ES-I3 (cell line): ENCODE measurements around the gene PTOV1.

Source experiments
- H3K36me3 ChIP-seq: 2 replicates; pipeline ENCODE4 v1.6.1; 2013; ENCODE audit warnings: mild to moderate bottlenecking, low read length, control low read depth, moderate library complexity; ENCODE audit not compliant: insufficient read depth
- H3K4me1 ChIP-seq: 2 replicates; pipeline ENCODE4 v1.6.1; 2013; ENCODE audit warnings: mild to moderate bottlenecking, control low read depth, low read length; ENCODE audit not compliant: insufficient read depth
- H3K9ac ChIP-seq: 2 replicates; pipeline ENCODE4 v1.6.1; 2013; ENCODE audit warnings: low read depth, mild to moderate bottlenecking, low read length, moderate library complexity
- H3K9me3 ChIP-seq: 2 replicates; pipeline ENCODE4 v1.6.1; 2013; ENCODE audit warnings: mild to moderate bottlenecking, low read length, moderate library complexity; ENCODE audit not compliant: control insufficient read depth, insufficient read depth

The PTOV1 gene

DNA sequence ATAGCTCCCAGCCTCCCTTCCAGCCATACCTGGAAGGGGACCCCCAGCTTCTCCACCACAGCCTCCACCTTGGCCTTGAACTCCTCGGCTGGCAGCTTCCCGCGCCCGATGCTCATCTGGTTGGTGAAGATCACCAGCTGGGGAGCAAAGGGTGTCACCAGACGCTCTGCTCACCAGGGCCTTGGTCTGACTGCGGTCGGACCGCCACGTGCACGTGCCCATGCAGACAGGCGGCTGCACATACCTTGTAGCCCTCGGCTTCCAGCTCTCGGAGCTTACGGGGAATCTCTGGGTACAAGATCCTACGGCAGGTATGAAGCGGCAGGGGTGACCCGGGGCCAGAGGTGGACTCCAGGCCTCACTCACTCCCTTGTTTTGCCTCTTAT is 13.0 kb downstream of the PTOV1 start:
- H3K9ac ChIP-seq = no peak overlapping the region
- no peaks in the 10 kb centered on the region for H3K9me3 ChIP-seq
- H3K36me3 ChIP-seq = peaks cover 13% of the 10 kb centered on the region
- no peaks in the 10 kb centered on the region; the same call in 1 of the 2 replicates for H3K4me1 ChIP-seq

DNA sequence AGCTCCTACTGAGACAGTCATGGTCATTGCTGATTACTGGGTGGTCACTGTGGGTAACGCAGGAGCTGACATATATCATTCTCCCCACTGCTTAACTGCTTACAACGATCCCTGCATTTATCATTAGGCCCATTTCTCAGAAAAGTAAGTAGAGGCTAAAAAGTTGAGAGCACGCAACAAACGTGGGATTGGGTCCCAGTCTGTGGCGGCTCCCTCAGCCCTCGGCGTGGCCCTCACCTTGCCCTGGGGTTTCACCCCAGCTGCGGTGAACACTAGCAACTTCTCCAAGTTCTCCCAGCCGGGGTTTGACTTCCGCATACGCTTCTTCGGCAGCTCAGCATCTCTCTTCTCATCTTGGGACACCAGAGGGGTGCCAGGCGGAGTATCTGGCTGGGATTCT is 13.9 kb downstream of the PTOV1 start:
- Histone ChIP-seq H3K9me3 (no peaks in the 10 kb centered on the region), H3K4me1 (no peaks in the 10 kb centered on the region; the same call in 1 of the 2 replicates), H3K9ac (no peak overlapping the region), H3K36me3 (peaks cover 10% of the 10 kb centered on the region)

DNA sequence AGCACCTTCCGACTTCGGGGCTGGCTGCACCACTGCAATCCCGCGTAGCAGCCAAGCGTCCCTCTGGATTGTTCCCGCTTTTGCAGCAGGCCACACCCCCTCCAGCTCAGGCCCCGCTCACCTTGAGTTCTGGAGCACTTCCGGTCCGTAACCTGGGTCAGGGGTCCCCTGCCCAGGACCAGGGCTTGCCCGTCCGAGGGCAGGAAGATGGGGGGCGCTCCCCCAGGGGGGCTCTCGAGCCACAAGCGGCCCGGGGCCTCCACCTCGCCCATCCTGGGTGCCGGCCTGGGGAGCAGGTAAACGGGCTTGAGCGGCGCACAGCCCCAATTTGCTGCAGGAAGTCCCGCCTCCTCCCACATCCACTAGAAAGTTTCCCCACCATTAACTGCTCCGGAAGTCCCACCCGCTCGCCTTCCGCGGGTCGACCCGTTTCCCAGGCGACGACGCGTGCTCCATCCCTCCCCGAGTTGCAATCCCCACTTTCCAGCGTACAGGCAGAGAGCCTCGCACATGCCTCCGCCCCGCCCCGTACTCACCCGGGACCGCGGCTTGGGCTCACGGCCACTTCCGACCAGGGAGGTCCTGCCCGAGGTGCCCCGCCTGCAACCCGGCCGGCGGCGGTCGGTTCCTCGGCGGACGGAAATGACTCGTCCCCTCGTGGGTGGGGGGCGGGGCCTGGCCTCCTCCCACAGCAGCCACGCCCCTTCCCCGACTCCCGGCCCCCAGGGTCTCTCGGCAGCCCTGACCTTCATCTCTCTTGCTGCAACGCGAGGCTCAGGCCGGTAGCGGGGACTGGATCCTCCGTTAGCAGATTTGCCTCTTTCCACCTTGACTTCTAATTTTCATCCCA is 16.2 kb downstream of the PTOV1 start, which contains the start of gene PNKP:
Gene PNKP (minus strand): TSS at position 644 of the 850 bp plus-strand sequence. CDS start 372 bp downstream, at position 272.
- Histone ChIP-seq H3K9me3 (no peaks in the 10 kb centered on the region), H3K9ac (peak within 1 kb of the TSS; percentile 84), H3K36me3 (peaks cover 10% of the 10 kb centered on the region; the same call in 1 of the 2 replicates), H3K4me1 (no peaks in the 10 kb centered on the region; the same call in 1 of the 2 replicates)

DNA sequence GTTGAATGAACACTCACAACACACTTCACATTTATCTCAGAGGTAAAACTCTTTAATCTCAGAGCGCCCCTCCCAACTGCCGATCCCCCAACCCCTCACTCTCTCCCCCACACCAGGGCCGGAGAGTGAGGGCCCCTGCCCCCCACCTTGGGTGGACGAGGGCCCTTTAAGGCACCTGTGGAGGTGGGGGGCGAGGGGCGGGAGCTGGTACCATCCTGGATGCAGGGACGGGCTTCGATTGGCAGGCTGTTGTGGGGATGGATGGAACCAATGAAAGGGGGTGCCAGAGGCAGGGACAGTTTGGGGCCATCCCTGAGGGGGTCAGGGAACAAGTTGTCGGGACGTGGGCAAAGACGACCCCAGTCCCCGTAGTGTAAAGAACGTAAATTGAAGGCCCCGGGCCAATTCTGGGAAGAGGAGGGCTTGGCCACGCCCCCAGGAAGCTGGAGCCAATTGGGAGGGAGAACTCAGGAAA is 18.1 kb downstream of the PTOV1 start:
- H3K9ac ChIP-seq = peak overlapping the region; percentile 49; the same call in 1 of the 2 replicates
- no peaks in the 10 kb centered on the region; the same call in 1 of the 2 replicates for H3K4me1 ChIP-seq
- peaks cover 7% of the 10 kb centered on the region; the same call in 1 of the 2 replicates for H3K36me3 ChIP-seq
- H3K9me3 ChIP-seq = no peaks in the 10 kb centered on the region

DNA sequence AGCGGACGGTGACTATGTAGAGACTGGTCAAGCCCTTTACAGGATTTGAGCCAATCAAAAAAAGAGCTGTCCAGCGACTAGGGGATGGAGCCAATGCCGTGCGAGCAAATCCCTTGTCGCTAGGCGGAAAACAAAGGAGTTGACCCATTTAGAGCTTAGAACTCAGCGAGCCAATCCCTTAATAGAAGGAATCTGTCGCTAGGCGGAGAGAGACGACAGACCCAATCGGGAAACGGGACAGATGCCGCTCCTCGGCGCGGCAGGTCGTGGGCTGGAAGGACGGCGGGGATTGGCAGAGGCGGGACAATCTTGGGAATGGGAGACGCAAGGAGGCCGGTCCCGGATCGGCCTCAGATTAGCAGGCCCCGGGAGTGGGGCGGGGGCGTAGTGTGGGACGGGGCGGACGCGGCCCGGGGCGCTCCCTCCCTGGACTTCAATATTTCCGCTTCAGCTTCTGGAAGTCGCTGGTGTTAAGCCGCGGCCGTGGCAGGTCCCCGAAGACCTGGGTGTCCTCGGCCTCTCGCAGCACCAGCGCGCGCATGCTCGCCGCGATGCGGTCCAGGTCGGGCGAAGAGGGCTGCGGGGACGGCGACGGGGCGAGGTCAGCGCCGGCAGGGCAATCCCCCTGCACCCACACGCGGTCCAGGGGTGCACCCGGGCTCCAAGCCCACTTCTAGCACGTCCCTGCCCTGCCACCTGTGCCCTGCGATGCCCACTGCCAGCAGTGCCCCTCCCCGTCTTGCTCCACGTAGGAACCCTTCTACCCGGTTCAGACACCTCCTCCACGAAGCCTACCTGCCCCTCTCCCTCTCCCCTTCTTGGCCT is 18.7 kb downstream of the PTOV1 start:
- peak overlapping the region; percentile 59 for H3K9ac ChIP-seq

DNA sequence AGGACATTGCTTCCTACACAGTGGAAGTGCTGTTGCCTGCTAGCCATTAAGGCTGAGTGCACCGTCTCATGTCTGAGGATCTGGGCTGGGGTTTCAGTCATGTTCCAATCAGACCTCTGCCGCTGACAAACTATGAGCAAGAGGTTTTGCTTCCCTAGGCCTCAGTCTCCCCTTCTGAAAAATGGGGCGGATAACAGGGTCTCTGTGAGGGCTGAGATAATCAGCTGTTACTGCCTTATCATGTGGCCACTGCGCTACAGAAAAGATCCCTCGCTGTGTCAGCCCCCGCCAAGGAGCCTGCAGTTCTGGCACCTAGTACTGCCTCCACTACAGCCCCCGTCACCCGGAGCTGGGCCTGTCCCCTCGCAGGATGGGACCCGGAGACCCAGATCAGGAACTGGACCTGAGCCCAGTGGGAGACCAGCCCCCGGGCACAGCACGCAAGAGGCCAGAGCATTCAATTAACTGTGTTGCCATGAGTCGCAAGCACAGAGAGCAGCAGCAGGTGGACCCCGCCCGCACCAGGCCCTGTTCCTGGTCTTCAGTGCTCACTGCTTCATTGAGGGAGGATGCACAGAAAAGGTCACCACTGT is 19.4 kb downstream of the PTOV1 start:
- H3K9ac ChIP-seq = peak overlapping the region; percentile 59
- H3K36me3 ChIP-seq = no peaks in the 10 kb centered on the region
- H3K4me1 ChIP-seq = no peaks in the 10 kb centered on the region; the same call in 1 of the 2 replicates
- H3K9me3 ChIP-seq = no peaks in the 10 kb centered on the region

More for the DNA sequence above, 18.7 kb downstream of the PTOV1 start:
- Histone ChIP-seq H3K4me1 (no peaks in the 10 kb centered on the region; the same call in 1 of the 2 replicates), H3K36me3 (peaks cover 2% of the 10 kb centered on the region; the same call in 1 of the 2 replicates), H3K9me3 (no peaks in the 10 kb centered on the region)

DNA sequence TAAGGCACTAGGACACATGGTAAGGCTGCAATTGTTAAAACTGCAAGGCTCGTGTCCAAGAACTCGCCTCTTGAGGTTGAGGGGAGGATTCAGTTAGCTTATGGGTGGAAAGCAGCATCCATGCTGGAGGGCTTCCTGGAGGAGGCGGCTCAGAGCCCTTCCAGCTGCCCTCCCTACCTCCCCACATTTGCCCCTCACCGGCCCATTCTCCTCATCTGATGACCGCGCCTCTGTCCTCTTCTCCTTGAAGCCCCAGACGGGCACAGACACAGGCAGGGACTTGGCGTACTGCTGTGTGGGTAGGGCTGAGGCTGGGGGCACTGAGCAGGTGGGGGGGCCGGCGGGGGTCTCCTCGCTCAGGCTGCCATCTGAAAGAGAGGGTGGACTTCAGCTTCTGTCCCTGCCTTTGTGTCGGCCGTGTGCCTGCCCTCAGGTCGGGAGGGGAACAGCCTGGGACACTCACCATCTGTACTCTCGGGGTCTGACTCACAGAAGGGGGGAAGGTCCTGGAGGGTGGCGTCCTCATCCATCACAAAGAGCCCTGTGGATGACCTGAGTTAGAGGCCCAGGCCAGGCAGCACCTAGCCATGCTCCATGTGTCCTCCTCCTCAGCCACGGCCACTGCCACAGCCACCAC is 20.5 kb downstream of the PTOV1 start:
- Histone ChIP-seq H3K9me3 (no peaks in the 10 kb centered on the region), H3K9ac (no peak overlapping the region), H3K36me3 (no peaks in the 10 kb centered on the region), H3K4me1 (no peaks in the 10 kb centered on the region; the same call in 1 of the 2 replicates)

DNA sequence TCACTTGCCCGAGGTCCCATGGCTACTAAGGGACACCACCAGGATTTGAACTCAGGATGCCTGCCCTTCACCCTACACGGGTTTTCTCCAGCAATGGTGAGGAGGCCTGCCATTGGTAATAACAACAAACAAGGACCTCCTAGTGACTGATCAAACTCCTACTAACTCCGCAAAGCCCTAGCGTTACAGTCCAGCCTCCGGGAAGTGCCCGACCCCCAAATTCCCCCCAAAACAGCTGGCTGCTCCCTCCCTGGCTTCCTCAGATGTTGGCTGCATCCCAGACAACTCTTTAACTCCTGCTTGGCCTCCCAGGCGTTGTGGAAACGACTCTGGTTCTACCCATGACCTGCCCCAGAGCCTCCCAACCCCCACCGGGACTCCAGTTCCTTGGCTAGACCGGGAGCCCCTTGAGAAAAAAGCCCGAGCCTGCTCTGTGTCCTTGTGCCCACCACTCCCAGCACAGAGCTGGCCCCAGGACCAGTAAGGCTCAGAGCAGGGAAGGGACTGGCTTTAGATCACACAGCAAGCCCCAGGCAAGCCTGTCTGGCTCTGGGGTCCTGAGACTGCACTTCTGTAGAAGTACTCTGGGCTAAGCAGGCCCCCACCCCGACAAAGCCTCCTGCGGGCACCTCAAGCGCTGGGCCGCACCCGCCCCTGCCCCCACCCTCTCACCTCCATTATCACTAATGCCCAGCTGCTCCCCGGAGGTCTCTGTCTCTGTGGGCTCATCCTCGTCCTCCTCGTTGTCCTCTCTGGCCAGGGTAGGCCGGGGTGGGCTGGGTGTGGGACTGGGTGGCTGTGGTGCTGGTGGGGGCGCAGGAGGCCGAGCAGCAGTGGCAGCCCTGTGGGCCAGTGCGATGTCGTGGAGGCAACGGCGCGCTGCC is 21.5 kb downstream of the PTOV1 start:
- H3K36me3 ChIP-seq = no peaks in the 10 kb centered on the region
- no peaks in the 10 kb centered on the region for H3K9me3 ChIP-seq
- H3K9ac ChIP-seq = no peak overlapping the region
- H3K4me1 ChIP-seq = no peaks in the 10 kb centered on the region; the same call in 1 of the 2 replicates

DNA sequence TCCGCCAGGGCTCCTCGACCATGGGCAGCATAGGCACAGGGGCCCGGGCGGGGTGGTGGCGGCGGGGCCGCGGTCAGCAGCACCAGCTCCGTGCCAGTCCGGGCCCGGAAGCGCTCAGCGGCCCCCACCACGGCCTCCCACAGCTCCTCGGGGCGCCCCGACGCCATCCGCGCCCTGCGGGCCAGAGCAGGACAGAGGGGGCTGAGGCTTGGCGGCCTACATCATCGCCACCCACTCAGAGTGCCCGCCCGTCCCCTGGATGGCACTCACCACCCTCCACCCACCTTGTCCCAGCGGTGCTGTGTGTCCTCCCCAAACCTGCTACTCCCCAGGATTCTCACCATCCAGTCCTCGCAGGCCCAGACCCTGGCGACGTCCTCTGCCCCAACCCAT is 22.2 kb downstream of the PTOV1 start:
- Histone ChIP-seq H3K36me3 (no peaks in the 10 kb centered on the region), H3K9me3 (no peaks in the 10 kb centered on the region), H3K9ac (no peak overlapping the region), H3K4me1 (no peaks in the 10 kb centered on the region; the same call in 1 of the 2 replicates)

DNA sequence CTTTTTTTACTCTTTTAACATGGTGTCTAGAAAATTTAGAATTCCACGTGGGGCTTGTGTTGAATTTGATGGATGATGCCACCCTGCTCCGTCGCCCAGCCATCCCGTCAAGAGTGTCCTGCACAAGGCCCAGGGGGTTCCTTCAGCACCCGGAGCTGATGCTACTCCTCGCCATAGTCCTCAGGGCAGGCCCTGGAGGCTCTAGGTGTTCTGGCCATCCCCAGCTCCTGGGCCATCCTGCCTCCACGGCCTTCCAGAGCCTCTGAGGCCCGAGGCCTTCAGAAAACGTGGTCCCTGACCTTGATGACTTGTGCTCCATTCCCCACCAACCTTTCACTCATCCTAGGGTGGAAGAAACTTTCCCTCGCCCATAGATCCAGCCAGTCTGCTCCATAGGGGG is 22.9 kb downstream of the PTOV1 start:
- Histone ChIP-seq H3K4me1 (peaks cover 5% of the 10 kb centered on the region; the same call in 1 of the 2 replicates), H3K9me3 (no peaks in the 10 kb centered on the region), H3K9ac (no peak overlapping the region), H3K36me3 (no peaks in the 10 kb centered on the region)

DNA sequence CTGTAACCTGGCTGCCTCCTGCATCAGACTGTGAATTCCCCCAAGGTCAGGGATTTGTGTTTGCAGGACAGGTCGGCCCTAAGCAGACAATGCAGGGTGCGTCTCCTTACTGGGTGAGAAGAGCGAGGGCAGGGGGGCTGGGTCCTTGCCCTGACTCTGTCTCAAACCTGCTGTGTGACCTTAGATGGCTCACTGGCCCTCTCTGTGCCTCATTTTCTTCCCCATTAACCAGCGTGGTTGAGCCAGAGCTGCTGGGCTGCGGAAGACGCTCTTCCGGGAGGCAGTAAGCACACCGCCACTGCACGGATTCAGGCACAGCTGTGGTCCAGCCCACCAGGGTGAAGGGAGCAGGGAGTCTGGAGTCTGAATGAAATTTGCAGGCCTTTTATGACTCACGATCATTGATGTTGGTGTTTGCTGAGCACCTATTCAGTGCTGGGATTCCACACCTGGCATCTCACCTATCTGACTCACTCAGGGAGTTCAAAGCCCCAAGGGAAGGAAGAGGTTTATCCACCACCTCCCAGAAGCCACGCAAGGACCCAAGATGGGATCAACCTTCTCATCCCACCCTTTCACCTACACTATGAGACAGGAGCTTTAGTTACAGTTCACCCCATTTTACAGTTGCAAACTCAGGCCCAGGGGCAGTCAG is 23.7 kb downstream of the PTOV1 start:
- Histone ChIP-seq H3K9ac (no peak overlapping the region), H3K36me3 (no peaks in the 10 kb centered on the region), H3K4me1 (peaks cover 7% of the 10 kb centered on the region; the same call in 1 of the 2 replicates), H3K9me3 (no peaks in the 10 kb centered on the region)

DNA sequence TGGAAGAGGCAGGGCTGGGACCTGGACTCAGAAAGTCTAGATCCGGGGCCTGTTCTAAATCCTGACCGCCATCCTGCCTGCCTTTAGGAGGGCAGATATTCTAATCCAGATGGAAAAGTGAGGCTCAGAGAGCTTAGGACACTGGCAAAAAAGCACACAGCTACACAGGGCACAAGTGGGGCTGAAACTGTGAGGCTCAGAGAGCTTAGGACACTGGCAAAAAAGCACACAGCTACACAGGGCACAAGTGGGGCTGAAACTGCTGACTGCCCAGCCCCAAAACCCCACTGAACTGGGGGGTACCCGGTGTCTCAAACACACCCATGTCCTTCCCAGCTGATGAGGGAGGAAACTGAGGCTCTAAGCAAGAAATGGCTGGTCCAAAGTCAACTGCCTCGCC is 24.2 kb downstream of the PTOV1 start:
- H3K9ac ChIP-seq = peak overlapping the region; percentile 95
- H3K4me1 ChIP-seq = peaks cover 7% of the 10 kb centered on the region; the same call in 1 of the 2 replicates
- H3K36me3 ChIP-seq = no peaks in the 10 kb centered on the region
- no peaks in the 10 kb centered on the region for H3K9me3 ChIP-seq
